GM12875 (cell line): ENCODE measurements around the gene DST.

ENCODE experiments used
- H3K4me3 ChIP-seq: one replicate; pipeline ENCODE4 v1.5.1; 2011; ENCODE audit warnings: low read depth, low read length, control low read depth
- TF ChIP-seq, protein P1 (sequence below): IDR thresholded peaks from 2 replicates; pipeline ENCODE4 v1.5.1; 2011; ENCODE audit warnings: low read depth, mild to moderate bottlenecking, control low read depth, inconsistent platforms, low read length, moderate library complexity, borderline replicate concordance; ENCODE audit not compliant: insufficient read depth

Gene DST

DNA sequence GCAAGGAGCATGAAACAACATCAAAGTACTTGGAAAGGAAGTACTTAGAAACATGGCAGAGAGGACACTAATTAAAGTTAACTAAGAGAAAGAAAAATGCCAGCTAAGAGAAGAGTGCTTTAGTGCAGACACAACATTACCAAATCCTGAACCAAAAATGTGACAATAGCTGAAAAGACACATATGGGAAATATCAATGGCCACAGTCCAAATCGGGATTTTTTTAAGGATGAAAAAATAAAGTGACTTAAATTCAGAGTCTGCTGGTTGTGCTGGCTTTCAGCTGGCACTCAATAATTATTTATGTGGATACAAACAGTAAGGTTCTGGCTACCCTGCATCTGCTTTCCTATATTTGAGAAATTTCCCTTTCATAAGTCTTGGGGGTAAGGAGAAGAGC, 12.6 kb upstream of the DST start:
- H3K4me3 ChIP-seq = no peak overlapping the region
- TF ChIP-seq, protein P1, sequence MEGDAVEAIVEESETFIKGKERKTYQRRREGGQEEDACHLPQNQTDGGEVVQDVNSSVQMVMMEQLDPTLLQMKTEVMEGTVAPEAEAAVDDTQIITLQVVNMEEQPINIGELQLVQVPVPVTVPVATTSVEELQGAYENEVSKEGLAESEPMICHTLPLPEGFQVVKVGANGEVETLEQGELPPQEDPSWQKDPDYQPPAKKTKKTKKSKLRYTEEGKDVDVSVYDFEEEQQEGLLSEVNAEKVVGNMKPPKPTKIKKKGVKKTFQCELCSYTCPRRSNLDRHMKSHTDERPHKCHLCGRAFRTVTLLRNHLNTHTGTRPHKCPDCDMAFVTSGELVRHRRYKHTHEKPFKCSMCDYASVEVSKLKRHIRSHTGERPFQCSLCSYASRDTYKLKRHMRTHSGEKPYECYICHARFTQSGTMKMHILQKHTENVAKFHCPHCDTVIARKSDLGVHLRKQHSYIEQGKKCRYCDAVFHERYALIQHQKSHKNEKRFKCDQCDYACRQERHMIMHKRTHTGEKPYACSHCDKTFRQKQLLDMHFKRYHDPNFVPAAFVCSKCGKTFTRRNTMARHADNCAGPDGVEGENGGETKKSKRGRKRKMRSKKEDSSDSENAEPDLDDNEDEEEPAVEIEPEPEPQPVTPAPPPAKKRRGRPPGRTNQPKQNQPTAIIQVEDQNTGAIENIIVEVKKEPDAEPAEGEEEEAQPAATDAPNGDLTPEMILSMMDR = no peak

DNA sequence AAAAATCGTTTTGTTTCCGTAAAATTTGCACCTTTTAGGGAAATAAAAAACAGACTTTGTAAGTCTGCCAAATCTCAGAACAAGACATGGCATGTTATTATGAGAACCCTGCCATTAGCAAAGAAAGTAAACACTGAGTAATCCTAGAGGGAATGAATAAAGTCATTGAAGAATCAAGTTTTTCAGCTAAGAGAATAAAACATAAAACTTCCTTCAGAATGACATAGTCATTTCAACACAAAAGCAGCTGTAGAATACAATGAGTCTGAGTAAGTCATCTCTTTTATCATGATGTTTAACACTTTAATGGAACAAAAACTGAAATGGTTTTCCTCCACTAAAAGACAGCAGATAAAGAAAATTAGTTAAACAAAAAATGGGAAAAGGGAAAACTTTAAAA, 10.3 kb upstream of the DST start:
- no peak overlapping the region for H3K4me3 ChIP-seq
- TF ChIP-seq, protein P1 = no peak

DNA sequence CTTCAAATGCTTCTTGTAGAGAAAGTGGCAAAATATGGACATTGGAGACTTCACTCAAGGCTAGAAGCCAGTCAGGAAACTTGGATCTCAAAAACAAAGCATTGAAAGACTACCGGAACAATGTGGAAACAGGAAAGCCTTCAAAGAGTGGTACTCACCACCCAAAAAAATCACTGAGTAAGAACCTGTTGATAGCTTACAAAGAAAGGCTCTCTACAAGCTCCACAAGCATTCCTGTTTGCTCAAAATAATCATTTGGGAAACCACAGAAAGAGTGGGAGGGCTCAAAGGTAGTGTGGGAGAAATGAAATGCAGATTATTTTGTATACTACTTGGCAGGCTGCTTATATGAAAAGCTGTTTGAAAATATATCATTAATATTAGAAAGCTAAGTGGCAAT, 9.5 kb upstream of the DST start:
- TF ChIP-seq, protein P1 = no peak
- H3K4me3 ChIP-seq = no peak overlapping the region

DNA sequence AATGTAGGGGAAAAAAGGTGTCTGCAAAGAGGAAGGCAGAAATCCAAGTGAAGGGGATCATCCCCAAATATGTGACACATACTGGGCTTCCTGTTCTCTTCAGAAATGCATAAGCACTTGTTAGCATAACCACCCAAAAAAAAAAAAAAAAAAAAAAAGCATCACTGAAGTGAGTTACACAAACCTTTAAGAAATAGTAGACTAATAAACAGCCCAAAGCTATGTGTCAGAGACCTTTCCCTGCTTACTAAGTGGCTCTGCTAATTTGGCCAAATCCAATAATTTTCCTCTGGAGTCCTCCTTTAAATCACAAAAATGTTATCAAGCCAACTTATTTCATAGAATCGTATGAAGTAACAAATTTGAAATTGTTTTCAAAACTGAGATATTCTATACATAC, 7.5 kb upstream of the DST start:
- TF ChIP-seq, protein P1 = no peak
- no peak overlapping the region for H3K4me3 ChIP-seq

DNA sequence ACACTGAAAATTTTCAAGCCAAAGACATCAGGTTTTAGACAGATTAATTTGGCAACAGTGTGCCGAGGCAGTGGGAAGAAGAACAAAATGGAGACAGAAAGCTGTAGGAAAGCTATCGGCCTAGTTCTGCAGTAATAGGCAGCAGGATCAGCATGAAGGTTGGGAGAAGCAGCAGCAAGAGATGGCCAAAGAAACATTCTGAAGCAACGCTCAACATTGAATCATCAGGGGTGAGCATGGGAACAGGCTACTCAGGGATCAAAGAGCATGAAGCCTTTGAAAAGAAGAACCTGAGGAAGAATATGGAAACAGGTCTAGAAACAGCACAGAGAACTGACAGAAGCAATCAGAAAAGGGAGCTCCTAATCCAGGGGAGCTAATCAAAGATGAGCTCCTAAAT, 7.1 kb upstream of the DST start:
- no peak overlapping the region for H3K4me3 ChIP-seq
- TF ChIP-seq, protein P1 = no peak

DNA sequence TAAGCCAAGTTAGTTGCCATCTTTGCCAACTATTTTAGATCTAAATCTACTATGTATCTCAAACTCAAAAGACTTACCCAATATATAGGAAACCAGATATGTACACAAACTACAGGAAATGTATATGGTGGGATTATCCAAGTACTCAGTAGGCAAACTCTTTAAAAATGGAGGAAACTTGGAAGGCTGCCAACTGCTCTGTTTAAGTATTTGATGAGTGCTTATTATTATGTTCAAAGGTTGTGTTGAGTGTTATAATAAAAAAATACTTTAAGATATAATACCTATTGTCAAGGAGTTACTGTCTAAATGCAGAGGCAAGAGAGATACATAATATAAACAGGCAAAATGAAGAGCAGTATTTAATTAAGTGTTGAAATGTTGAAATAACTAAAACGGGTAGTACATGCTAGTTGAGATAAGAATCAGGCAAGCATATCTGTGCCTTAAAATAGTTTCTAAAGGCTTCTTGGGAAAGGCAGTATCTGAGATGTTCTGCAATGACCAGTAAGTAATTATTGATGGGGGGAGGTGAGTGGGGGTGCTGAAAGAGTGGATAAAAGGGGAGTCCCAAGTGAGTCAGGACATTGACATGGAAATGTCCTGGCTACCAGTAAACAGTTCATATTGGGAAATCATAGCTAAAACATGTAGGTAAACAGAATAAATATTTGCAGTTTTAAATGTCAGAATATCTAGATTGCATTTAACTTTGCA, 6.5 kb upstream of the DST start:
- TF ChIP-seq, protein P1 = no peak
- H3K4me3 ChIP-seq = no peak overlapping the region

DNA sequence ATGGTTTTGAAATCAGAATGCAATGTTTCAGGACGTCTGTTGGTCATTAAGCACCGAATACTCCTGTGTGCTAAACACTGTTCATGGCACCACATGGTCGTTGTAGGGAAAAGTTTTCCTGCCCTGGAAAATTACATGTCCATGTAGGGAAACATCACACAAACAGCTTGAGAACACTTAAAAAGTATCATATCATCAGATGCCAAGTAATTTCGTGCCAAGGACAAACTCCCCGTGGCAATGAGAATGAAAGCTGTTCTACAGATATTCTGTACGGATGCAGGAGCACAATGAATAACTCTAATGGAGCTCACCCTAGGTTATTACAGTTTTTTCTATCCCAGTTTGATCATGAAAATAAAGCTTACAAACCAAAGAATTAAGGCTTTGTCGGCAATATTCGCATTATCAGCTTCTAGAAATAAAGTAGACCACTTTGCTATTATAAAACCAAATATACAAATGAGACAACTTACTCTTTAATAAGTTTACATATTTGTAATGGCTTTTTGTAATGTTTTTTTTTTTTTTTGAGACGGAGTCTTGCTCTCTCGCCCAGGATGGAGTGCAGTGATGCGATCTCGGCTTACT, 4.6 kb upstream of the DST start:
- TF ChIP-seq, protein P1 = no peak
- H3K4me3 ChIP-seq = no peak overlapping the region
